Ishikawa (cell line): Measurements from ENCODE around the gene PPP1R1C.

Experiments used
- CREB1 ChIP-seq: IDR thresholded peaks from 2 replicates; pipeline ENCODE4 v1.6.1; 2012; ENCODE audit warnings: low read depth
- MAX ChIP-seq: IDR thresholded peaks from 2 replicates; pipeline ENCODE4 v1.6.1; 2012
- TF ChIP-seq, protein P1 (sequence below): IDR thresholded peaks from 2 replicates; pipeline ENCODE4 v1.6.1; 2012; ENCODE audit warnings: low read depth, mild to moderate bottlenecking

DNA sequence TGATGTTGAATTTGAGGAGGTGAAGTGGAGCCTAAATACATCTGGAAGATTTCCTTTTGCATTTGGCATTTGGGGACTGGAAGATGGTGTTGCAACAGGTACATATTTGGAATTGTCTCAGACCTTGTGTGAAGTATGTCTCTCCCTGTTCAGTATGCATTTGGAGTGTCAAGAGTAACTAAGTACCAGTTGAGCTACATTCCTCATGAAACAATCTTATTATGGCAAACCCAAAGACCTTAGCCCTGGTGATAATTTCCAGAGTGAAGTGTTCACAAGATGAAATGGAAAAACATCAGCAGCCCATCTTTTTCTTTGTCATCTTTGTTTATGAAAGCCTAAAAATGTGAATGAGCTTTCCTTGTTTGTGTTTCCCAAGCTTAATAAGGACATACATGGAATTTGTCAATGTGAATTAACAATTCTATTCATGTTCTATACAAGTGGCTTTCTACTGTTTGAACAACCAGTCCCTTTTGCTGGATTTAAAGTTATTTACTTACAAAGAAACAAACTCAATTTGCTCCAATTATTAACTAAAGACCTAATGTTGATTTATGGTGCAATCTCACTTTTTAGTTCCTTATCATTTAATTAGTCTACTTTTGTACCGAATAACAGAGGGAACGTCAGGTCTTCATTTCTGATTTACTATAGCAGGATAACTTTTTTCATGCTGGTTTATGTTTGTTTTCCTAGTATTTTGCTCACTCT is 42.1 kb upstream of the PPP1R1C start:
- no peak for TF ChIP-seq MAX
- TF ChIP-seq, protein P1, sequence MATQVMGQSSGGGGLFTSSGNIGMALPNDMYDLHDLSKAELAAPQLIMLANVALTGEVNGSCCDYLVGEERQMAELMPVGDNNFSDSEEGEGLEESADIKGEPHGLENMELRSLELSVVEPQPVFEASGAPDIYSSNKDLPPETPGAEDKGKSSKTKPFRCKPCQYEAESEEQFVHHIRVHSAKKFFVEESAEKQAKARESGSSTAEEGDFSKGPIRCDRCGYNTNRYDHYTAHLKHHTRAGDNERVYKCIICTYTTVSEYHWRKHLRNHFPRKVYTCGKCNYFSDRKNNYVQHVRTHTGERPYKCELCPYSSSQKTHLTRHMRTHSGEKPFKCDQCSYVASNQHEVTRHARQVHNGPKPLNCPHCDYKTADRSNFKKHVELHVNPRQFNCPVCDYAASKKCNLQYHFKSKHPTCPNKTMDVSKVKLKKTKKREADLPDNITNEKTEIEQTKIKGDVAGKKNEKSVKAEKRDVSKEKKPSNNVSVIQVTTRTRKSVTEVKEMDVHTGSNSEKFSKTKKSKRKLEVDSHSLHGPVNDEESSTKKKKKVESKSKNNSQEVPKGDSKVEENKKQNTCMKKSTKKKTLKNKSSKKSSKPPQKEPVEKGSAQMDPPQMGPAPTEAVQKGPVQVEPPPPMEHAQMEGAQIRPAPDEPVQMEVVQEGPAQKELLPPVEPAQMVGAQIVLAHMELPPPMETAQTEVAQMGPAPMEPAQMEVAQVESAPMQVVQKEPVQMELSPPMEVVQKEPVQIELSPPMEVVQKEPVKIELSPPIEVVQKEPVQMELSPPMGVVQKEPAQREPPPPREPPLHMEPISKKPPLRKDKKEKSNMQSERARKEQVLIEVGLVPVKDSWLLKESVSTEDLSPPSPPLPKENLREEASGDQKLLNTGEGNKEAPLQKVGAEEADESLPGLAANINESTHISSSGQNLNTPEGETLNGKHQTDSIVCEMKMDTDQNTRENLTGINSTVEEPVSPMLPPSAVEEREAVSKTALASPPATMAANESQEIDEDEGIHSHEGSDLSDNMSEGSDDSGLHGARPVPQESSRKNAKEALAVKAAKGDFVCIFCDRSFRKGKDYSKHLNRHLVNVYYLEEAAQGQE, result no peak
- no peak for TF ChIP-seq CREB1
